IMR-90 (cell line): ENCODE measurements around the gene NTRK3.

Source experiments
- MXI1 ChIP-seq: IDR thresholded peaks from 2 replicates; pipeline ENCODE4 v1.6.1; 2012; ENCODE audit warnings: low read depth, mild to moderate bottlenecking, low read length, moderate library complexity, borderline replicate concordance
- RAD21 ChIP-seq: IDR thresholded peaks from 2 replicates; pipeline ENCODE4 v1.6.1; 2012; ENCODE audit warnings: low read length, improper control_type of control experiment
- TF ChIP-seq, protein P1 (sequence below): conservative IDR thresholded peaks from 2 replicates; pipeline ENCODE4 v1.5.1; 2012; ENCODE audit warnings: mild to moderate bottlenecking, low read depth, low read length, improper control_type of control experiment

DNA sequence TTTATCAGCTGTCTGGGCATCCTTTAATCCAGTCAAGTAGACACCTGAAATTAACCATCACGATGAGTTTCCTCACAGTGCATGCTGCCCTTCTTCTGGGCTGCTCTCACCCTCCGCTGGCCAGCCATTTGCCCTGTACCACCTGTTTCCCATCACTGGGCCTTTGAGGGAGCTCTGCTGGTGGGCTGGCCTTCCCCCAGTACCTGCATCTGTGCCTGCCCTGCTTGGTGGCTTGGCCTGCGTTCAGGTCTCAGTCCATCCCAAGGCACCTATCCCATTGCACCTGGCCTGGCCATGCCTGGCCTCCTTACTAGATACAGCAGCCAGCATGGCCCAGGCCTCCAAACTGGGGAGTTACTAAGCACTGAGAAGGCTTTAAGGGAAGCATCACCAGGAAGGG is 413.2 kb downstream of the NTRK3 start:
- TF ChIP-seq, protein P1, sequence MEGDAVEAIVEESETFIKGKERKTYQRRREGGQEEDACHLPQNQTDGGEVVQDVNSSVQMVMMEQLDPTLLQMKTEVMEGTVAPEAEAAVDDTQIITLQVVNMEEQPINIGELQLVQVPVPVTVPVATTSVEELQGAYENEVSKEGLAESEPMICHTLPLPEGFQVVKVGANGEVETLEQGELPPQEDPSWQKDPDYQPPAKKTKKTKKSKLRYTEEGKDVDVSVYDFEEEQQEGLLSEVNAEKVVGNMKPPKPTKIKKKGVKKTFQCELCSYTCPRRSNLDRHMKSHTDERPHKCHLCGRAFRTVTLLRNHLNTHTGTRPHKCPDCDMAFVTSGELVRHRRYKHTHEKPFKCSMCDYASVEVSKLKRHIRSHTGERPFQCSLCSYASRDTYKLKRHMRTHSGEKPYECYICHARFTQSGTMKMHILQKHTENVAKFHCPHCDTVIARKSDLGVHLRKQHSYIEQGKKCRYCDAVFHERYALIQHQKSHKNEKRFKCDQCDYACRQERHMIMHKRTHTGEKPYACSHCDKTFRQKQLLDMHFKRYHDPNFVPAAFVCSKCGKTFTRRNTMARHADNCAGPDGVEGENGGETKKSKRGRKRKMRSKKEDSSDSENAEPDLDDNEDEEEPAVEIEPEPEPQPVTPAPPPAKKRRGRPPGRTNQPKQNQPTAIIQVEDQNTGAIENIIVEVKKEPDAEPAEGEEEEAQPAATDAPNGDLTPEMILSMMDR, result no peak
- no peak for TF ChIP-seq RAD21
- TF ChIP-seq MXI1, result no peak
